Stimulated activated memory B cell treated with anti-CD40 and anti-IgM and Interleukin-4, amounts not matched to agents 10 μg/mL and 1 μg/mL and 100 μg/mL, for 72 hours (primary cell): Measurements from ENCODE around the gene TANGO6.

ENCODE experiments used
- ATAC-seq: fragments of 150-1000 bp; cut with Tn5 transposase; 2 replicates; pipeline ENCODE4 v1.10.0; 2021
- H3K27ac Mint-ChIP-seq: one replicate; pipeline ENCODE4 v1.8.0; 2022; ENCODE audit warnings: mild to moderate bottlenecking, mixed read lengths
- H3K27me3 Mint-ChIP-seq: one replicate; pipeline ENCODE4 v1.8.0; 2022; ENCODE audit warnings: mixed read lengths
- H3K36me3 Mint-ChIP-seq: one replicate; pipeline ENCODE4 v1.8.0; 2022; ENCODE audit warnings: mixed read lengths
- H3K4me1 Mint-ChIP-seq: one replicate; pipeline ENCODE4 v1.8.0; 2022; ENCODE audit warnings: mixed read lengths
- H3K4me3 Mint-ChIP-seq: one replicate; pipeline ENCODE4 v1.8.0; 2022; ENCODE audit warnings: mild to moderate bottlenecking, moderate library complexity, mixed read lengths
- H3K9me3 Mint-ChIP-seq: one replicate; pipeline ENCODE4 v1.8.0; 2022; ENCODE audit warnings: mixed read lengths

TANGO6 gene

GRCh38 chr16:68920349-68920748 lies 77.0 kb downstream of the TANGO6 start:
- no peak for ATAC-seq
- H3K4me1 Mint-ChIP-seq, result no peaks in the 10 kb centered on the region
- H3K36me3 Mint-ChIP-seq, result peaks cover 62% of the 10 kb centered on the region
- H3K4me3 Mint-ChIP-seq, result no peak overlapping the region
- no peaks in the 10 kb centered on the region for H3K27me3 Mint-ChIP-seq
- H3K9me3 Mint-ChIP-seq, result no peaks in the 10 kb centered on the region
- H3K27ac Mint-ChIP-seq, result no peak overlapping the region

- Mint-ChIP-seq H3K4me3 (no peak overlapping the region), H3K36me3 (peaks cover 64% of the 10 kb centered on the region), H3K27ac (no peak overlapping the region), H3K4me1 (no peaks in the 10 kb centered on the region), H3K9me3 (no peaks in the 10 kb centered on the region), H3K27me3 (no peaks in the 10 kb centered on the region)
- ATAC-seq, result no peak
Measured at GRCh38 chr16:68921637-68922036, 78.3 kb downstream of the TANGO6 start.

GRCh38 chr16:68923116-68923515 lies 79.8 kb downstream of the TANGO6 start:
- no peak overlapping the region for H3K27ac Mint-ChIP-seq
- no peaks in the 10 kb centered on the region for H3K4me1 Mint-ChIP-seq
- ATAC-seq, result no peak
- H3K27me3 Mint-ChIP-seq, result no peaks in the 10 kb centered on the region
- H3K4me3 Mint-ChIP-seq, result no peak overlapping the region
- peaks cover 67% of the 10 kb centered on the region for H3K36me3 Mint-ChIP-seq
- H3K9me3 Mint-ChIP-seq, result no peaks in the 10 kb centered on the region

GRCh38 chr16:68927018-68927417 lies 83.7 kb downstream of the TANGO6 start:
- Mint-ChIP-seq H3K27me3 (no peaks in the 10 kb centered on the region), H3K4me3 (no peak overlapping the region), H3K36me3 (peaks cover 74% of the 10 kb centered on the region), H3K27ac (no peak overlapping the region), H3K9me3 (no peaks in the 10 kb centered on the region), H3K4me1 (no peaks in the 10 kb centered on the region)
- no peak for ATAC-seq

- Mint-ChIP-seq H3K4me3 (no peak overlapping the region), H3K9me3 (no peaks in the 10 kb centered on the region), H3K27ac (no peak overlapping the region), H3K36me3 (peaks cover 79% of the 10 kb centered on the region), H3K4me1 (no peaks in the 10 kb centered on the region), H3K27me3 (no peaks in the 10 kb centered on the region)
- ATAC-seq, result no peak
Measured at GRCh38 chr16:68931196-68931595, 87.9 kb downstream of the TANGO6 start.

- H3K4me3 Mint-ChIP-seq, result no peak overlapping the region
- H3K9me3 Mint-ChIP-seq, result no peaks in the 10 kb centered on the region
- no peaks in the 10 kb centered on the region for H3K4me1 Mint-ChIP-seq
- H3K36me3 Mint-ChIP-seq, result peaks cover 73% of the 10 kb centered on the region
- no peak for ATAC-seq
- H3K27ac Mint-ChIP-seq, result no peak overlapping the region
- no peaks in the 10 kb centered on the region for H3K27me3 Mint-ChIP-seq
Measured at GRCh38 chr16:68934402-68934801, 91.1 kb downstream of the TANGO6 start.

GRCh38 chr16:68935008-68935407 lies 91.7 kb downstream of the TANGO6 start:
- Mint-ChIP-seq H3K4me1 (no peaks in the 10 kb centered on the region), H3K4me3 (no peak overlapping the region), H3K27ac (no peak overlapping the region), H3K9me3 (no peaks in the 10 kb centered on the region), H3K36me3 (peaks cover 70% of the 10 kb centered on the region), H3K27me3 (no peaks in the 10 kb centered on the region)
- ATAC-seq, result no peak

DNA sequence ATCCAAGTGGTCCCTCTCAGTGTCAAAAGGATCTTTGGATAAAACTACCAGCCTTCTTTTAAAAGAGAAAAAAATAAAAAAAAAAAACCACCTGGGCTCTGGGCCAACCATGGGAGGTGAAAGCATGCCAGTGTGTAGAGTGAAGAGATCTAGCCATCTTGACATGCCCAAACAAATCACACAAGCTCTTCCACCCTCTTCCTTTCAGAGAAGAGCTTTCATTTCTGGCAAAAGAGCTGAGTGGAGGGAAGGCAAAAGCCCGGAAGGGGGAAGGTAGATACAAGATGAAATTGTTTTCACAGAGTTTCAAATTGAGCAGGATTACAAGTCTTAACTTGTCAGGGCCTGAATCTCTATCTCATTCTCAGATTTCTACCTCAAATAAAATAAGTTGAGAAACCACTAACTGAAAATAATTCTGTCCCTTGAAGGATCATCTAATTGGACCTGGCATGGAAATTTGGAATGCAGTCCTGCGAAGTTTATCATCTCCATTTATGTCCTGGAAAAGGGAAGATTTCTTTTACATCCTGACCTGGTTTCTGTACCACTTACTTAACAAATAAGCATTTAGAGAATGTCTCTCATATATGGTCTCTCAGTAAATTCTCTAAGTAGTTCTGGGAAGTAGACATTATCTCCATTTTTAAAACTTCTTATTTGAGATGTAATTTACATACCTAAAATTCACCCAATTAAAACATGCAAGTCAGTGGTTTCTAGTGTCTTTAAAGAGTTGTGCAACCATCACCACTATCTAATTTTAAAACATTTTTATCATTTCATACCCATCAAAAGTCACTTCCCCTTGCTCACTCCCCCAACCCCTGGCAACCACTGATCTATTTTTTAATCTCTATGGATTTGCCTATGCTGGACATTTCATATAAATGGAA lies 93.7 kb downstream of the TANGO6 start:
- Mint-ChIP-seq H3K27me3 (no peaks in the 10 kb centered on the region), H3K4me3 (no peak overlapping the region), H3K4me1 (no peaks in the 10 kb centered on the region), H3K9me3 (no peaks in the 10 kb centered on the region), H3K36me3 (peaks cover 66% of the 10 kb centered on the region), H3K27ac (no peak overlapping the region)
- no peak for ATAC-seq

DNA sequence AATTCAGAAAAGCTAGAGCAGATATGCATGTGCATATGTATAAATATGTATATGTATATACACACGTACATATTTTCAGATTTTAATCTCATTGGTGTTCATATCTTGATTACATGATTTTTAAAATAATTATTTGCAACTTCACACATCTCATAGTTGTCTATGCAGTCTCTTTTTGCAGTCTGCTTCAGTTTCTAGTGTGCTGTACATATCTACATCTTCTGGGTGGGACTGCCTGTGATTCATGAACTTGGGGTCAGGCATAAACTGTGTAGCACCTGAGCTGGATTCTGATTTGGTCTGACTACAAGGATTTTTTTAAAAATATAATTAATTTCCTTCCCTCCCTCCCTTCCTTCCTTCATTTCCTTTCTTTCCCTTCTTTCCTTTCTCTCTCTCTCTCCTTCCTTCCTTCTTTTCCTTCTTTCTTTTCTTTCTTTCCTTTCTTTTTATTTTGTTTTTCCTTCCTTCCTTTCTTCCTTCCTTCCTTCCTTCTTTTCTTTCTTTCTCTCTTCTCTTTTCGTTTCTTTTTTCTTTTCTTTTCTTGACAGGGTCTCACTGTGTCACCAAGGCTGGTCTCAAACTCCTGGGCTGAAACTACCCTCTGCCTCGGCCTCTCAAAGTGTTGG lies 96.5 kb downstream of the TANGO6 start:
- no peak overlapping the region for H3K4me3 Mint-ChIP-seq
- H3K36me3 Mint-ChIP-seq, result peaks cover 64% of the 10 kb centered on the region
- no peak overlapping the region for H3K27ac Mint-ChIP-seq
- H3K9me3 Mint-ChIP-seq, result peaks cover 6% of the 10 kb centered on the region
- H3K4me1 Mint-ChIP-seq, result no peaks in the 10 kb centered on the region
- H3K27me3 Mint-ChIP-seq, result no peaks in the 10 kb centered on the region
- no peak for ATAC-seq

- H3K36me3 Mint-ChIP-seq, result peaks cover 69% of the 10 kb centered on the region
- H3K4me1 Mint-ChIP-seq, result no peaks in the 10 kb centered on the region
- H3K27me3 Mint-ChIP-seq, result no peaks in the 10 kb centered on the region
Measured at GRCh38 chr16:68940816-68941215, 97.5 kb downstream of the TANGO6 start.

GRCh38 chr16:68943961-68944360 lies 100.6 kb downstream of the TANGO6 start:
- H3K4me1 Mint-ChIP-seq, result no peaks in the 10 kb centered on the region
- H3K27me3 Mint-ChIP-seq, result no peaks in the 10 kb centered on the region
- H3K27ac Mint-ChIP-seq, result no peak overlapping the region
- peaks cover 55% of the 10 kb centered on the region for H3K36me3 Mint-ChIP-seq
- ATAC-seq, result no peak
- peaks cover 8% of the 10 kb centered on the region for H3K9me3 Mint-ChIP-seq
- H3K4me3 Mint-ChIP-seq, result no peak overlapping the region

More at GRCh38 chr16:68940816-68941215, 97.5 kb downstream of the TANGO6 start:
- Mint-ChIP-seq H3K9me3 (peaks cover 8% of the 10 kb centered on the region), H3K4me3 (no peak overlapping the region), H3K27ac (no peak overlapping the region)
- ATAC-seq, result no peak

DNA sequence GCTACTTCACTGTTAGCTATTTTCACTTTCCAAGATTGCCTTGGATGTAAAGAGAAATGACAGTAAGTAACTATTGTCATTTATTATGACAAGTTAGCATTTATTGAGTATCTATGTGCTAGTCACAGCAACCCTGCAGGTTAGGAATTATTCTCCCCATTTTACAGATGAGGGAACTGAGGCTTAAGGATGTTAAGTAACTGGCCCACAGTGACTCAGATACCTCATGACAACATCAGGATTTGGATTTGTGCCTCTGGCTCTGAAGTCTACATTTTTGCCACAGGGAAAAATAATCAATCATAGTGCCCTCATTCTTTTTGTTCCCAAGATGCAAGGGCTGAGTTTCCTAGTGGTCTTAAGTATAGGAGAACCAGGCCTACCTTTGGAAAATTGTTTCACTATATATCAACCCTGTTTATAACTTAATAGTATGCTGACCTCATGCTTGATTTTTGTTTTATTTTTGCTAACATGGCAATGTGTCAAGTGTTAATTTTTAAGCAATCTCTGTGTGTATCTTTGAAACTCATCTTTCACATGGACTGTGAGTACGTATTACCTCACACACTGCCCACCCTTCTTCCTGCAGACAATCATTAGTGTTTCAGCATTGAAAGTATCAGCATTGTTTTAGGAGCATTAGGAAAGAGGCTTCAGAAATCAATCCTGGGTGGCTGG lies 105.0 kb downstream of the TANGO6 start:
- no peak for ATAC-seq
- Mint-ChIP-seq H3K4me3 (no peak overlapping the region), H3K27ac (no peak overlapping the region), H3K4me1 (no peaks in the 10 kb centered on the region), H3K27me3 (no peaks in the 10 kb centered on the region), H3K36me3 (peaks cover 39% of the 10 kb centered on the region), H3K9me3 (peaks cover 8% of the 10 kb centered on the region)

GRCh38 chr16:68951991-68952877 lies 108.9 kb downstream of the TANGO6 start:
- Mint-ChIP-seq H3K9me3 (no peaks in the 10 kb centered on the region), H3K36me3 (peaks cover 13% of the 10 kb centered on the region), H3K27me3 (no peaks in the 10 kb centered on the region), H3K27ac (no peak overlapping the region), H3K4me1 (no peaks in the 10 kb centered on the region), H3K4me3 (no peak overlapping the region)
- ATAC-seq, result no peak

- no peaks in the 10 kb centered on the region for H3K4me1 Mint-ChIP-seq
- no peaks in the 10 kb centered on the region for H3K9me3 Mint-ChIP-seq
- no peaks in the 10 kb centered on the region for H3K27me3 Mint-ChIP-seq
- no peak overlapping the region for H3K4me3 Mint-ChIP-seq
- peaks cover 20% of the 10 kb centered on the region for H3K36me3 Mint-ChIP-seq
- no peak overlapping the region for H3K27ac Mint-ChIP-seq
- no peak for ATAC-seq
Measured at GRCh38 chr16:68954911-68955635, 111.7 kb downstream of the TANGO6 start.
